Measurements from ENCODE around the gene LRP1.

LRP1 gene

GRCh38 chr12:57134949-57135348, 6.7 kb downstream of the LRP1 start:
- no peak for DNase-seq (ENCODE audit: low read depth in 2 of 2)

GRCh38 chr12:57135527-57136326, 7.4 kb downstream of the LRP1 start:
- no peak for DNase-seq (ENCODE audit: low read depth in 2 of 2)

GRCh38 chr12:57138526-57139272, 10.4 kb downstream of the LRP1 start:
- DNase-seq (ENCODE audit: low read depth in 2 of 2): no peak

GRCh38 chr12:57139796-57140649, 11.7 kb downstream of the LRP1 start:
- DNase-seq (ENCODE audit: low read depth in 2 of 2): no peak

- no peak for DNase-seq (ENCODE audit: low read depth in 2 of 2)
Measured at GRCh38 chr12:57141249-57141648, 13.0 kb downstream of the LRP1 start.

GRCh38 chr12:57142121-57142520, 13.8 kb downstream of the LRP1 start:
- DNase-seq (ENCODE audit: low read depth in 2 of 2): no peak

GRCh38 chr12:57142727-57143126, 14.4 kb downstream of the LRP1 start:
- no peak for DNase-seq (ENCODE audit: low read depth in 2 of 2)

- no peak for DNase-seq (ENCODE audit: low read depth in 2 of 2)
Measured at GRCh38 chr12:57143454-57143853, 15.2 kb downstream of the LRP1 start.

GRCh38 chr12:57145460-57146059, 17.3 kb downstream of the LRP1 start:
- DNase-seq (ENCODE audit: low read depth in 2 of 2): no peak

- no peak for DNase-seq (ENCODE audit: low read depth in 2 of 2)
Measured at GRCh38 chr12:57146092-57146491, 17.8 kb downstream of the LRP1 start.

GRCh38 chr12:57146961-57147944, 19.0 kb downstream of the LRP1 start, which contains the start of gene LRP1-AS:
Gene LRP1-AS, minus strand, starts transcription at chr12:57147619.
- DNase-seq (ENCODE audit: low read depth in 2 of 2): no peak

- no peak for DNase-seq (ENCODE audit: low read depth in 2 of 2)
Measured at GRCh38 chr12:57148469-57149244, 20.4 kb downstream of the LRP1 start.

GRCh38 chr12:57149245-57149900, 21.1 kb downstream of the LRP1 start:
- no peak for DNase-seq (ENCODE audit: low read depth in 2 of 2)

GRCh38 chr12:57150400-57151000, 22.2 kb downstream of the LRP1 start:
- no peak for DNase-seq (ENCODE audit: low read depth in 2 of 2)

- no peak for DNase-seq (ENCODE audit: low read depth in 2 of 2)
Measured at GRCh38 chr12:57151741-57152630, 23.7 kb downstream of the LRP1 start.

- DNase-seq (ENCODE audit: low read depth in 2 of 2): no peak
Measured at GRCh38 chr12:57152639-57153038, 24.4 kb downstream of the LRP1 start.

- no peak for DNase-seq (ENCODE audit: low read depth in 2 of 2)
Measured at GRCh38 chr12:57153415-57153997, 25.2 kb downstream of the LRP1 start.
